Activated T-helper 9 cell treated with anti-CD3 and anti-CD28 coated beads, Interleukin-2, amount 50 U/mL, for 16 hours (primary cell): ENCODE results near the gene FGD3.

ENCODE experiments used
- DNase-seq: peaks from one replicate; pipeline ENCODE4 v3.0.0-alpha.2; 2020; ENCODE audit warnings: low read depth

Gene FGD3

DNA sequence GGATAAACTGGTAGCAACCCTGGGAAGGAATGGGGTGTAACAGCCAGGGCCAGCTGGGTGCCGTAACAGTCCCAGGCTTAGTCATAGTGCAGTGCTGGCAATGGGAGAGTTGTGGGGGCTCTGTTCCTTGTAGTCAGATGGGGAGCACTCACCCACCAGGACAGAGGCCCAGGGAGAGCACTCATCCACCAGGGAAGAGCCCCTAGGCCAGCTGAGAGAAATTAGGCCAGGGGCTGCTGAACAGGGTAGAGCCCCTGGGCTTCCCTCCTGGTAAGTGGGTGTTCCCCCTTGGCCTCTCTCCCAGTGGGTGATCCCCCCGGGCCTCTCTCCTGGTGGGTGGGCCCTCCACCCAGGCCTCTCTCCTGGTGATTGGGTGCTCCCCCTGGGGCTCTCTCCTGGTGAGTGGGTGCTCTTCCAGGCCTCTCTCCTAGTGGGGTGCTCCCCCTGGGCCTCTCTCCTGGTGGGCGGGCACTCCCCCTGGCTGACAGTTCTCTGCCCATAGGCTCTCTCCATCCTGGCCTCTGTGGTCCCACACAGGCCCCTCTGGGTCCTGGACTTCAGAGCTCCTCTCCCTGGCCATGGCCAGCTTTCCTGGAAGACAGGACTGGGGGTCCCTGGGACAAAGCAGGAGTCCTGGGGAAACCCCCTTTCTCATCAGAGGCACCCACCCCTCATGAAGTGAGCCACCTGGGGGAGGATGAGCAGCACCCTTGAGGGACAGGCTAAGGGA, 13.4 kb downstream of the FGD3 start:
- DNase-seq = no peak

DNA sequence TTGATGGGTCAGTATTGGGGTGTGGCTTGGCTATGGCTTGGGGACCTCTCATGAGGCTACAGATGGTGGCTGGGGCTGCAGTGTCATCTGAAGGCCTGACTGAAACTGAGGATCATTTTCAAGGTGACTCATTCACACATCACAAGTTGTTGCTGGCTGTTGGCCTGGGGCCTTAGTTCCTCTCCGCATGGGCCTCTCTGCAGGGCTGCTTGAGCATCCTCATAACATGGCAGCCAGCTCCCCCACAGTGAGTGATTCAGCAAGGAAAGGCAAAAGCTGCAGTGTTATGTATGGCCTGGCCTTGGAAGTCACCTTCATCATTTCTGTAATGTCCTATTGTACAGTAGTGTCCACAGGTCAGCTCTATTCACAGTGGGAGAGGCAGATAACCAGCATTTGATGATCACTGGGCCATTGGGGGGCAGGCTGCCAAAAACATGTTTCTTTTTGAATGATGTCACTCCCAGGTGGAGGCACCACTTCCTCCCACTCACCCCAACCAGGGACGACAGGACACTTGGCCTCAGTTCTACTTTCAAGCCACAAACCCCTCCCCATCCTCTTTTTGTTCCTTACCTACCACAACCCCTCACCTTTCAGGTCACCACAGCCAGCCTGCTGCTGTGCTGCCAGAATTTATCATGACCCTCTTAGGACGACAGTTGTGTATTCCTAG, 14.4 kb downstream of the FGD3 start:
- DNase-seq = no peak

DNA sequence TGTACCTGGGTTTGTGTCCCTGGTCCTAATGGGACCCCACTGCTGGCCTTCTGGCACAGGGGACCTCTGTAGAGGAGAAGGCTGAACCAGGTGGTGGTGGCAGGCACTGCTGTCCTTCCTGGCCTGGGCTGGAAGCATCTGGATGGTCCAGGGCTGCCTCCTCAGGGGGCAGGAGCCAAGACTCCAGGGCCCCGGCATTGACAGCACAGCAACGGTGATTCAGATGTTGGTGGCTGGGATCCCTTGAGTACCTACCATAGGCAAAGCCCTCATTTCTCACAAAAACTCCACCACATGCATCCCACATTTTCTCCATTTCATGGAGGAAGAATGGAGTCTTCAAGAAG, 15.0 kb downstream of the FGD3 start:
- no peak for DNase-seq

DNA sequence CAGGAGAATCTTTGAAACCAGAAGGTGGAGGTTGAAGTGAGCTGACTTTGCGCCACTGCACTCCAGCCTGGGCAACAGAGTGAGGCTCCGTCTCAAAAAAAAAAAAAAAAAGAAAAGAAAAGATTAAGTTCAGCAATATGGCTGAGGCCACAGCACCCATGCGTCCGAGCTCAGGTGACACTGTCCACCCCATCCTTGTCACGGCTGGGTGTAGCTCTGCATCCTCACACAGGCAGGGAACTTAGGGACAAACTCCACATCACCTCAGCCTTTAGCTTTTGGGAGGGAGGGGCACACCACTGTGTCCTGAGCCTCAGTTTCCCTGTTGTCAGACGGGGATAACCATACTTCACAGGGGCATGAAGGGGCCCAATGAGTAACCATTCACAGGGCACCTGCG, 15.5 kb downstream of the FGD3 start:
- no peak for DNase-seq

DNA sequence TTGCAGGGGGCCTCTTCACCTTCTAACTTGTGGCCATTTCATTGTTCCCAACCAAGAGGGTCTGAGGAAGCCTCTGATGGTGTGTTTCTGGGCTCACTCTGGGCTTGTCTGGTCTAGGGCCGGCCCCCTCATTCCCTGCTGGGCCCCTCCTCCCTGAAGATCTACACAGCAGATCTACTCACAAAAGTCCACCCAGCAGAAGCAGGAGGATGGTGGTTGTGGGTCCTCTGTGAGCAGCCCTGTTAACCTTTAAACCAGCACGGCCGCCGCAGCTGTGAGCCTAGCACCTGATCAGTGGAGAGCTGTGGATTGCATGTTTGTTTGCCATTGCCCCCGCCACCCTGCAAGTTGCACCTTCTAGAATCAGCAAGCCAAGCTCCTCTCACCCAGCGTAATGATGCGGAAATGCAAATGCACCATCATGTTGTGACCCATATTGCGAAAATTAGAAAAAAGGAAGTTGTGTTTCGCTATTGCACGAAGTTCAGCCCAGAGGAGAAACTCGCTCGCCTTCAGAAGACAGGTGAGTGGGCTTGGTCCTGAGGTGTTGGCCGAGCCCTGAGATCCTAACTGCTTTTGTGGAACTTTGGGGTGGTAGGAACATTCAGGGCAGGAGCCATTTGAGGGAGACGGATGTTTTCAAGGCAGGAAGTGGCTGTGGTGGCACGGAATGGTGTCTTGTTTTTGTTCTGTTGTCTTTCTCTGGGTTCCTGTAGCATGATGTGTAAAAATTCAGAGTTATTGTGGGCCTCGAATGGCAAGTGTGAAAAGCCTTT, 16.7 kb downstream of the FGD3 start:
- peak; percentile 53 for DNase-seq

DNA sequence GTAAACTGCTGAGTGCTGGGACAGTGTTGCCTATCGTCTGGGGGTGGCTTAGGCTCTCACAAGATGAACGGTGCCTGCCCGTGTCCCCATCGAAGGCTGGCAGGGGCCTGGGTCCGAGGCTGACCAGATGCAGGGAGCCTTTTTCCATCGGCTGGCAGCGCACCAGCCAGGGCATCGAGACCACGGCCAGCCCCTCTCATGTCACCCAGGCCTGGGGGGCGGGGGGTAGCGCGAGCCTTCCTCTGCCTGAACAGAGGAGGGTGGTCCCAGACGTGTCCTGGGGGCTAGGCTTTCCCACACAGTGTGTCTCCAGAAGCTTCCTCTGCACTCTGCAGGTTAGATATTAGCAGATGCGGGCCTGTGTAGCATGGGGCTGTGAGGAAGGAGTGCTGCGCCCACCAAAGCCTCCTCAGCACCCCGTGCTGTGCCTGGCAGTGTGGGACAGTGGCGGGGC, 17.3 kb downstream of the FGD3 start:
- DNase-seq = no peak

DNA sequence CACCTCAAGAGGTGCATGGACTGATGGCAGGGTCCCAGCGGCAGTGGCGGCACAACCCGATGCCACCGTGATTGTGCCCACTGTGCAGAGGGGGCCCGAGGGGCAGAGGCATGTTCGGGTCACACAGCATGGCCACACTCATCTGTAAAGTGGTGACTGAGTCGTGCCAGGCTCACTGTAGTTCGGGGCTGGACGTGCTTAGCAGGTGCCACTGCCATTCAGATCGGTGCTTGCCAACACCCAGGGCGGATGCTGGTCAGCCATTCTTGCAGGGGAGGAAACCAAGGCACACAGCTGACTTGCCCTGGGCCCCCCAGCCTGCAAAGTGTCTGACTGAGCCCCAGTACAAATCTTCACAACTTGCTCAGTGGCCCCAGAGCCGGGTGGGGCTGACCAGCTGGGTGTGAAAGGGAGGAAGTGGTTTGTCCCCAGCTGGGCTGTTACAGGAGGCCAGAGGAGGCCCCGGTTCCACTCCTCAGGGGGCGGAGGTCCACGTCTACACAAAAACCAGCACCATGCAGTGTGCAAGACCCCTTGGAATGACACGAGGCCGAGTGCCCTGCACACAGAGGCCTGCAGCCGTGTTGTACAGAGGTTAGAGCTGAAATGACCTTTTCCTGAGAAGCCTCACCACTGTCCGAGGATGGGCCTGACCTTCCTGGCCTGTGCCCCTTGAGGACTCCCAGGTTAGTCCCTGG, 17.9 kb downstream of the FGD3 start:
- no peak for DNase-seq

DNA sequence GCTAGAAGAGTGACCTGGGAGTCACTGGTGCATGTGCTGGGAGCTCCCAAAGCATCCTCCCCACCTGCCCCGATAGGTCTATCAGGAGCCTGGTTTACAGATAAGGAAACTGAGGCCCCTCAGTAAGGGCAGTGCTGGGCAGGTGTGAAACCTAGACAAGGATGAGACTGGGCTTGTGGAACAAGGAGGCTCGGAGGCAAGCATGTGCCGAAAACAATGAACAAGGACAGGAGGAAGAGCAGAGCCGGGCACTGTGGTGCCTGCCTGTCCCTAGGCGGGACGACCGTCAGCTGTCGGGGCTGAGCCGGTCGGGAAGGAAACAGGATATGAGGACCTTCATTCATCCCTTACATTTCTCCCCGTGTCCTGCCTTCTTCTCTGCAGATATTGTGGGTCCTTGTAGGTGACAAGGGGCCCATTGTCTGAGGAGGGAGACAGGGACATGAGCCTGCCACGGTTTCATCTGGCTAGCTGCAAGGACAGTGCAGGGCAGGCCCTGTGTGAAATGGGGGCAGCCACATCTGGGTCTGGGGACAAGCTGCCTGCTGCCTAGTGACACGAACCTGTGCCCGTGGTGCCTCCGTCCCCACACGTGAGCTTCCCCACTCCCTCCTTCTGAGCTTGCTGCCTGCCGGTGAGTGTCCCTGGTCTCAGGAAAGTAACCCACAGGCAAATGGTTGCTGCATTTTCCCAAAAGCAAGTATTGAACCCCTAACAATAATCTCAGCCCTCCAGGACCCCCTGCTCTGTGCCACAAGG, 18.6 kb downstream of the FGD3 start:
- no peak for DNase-seq

DNA sequence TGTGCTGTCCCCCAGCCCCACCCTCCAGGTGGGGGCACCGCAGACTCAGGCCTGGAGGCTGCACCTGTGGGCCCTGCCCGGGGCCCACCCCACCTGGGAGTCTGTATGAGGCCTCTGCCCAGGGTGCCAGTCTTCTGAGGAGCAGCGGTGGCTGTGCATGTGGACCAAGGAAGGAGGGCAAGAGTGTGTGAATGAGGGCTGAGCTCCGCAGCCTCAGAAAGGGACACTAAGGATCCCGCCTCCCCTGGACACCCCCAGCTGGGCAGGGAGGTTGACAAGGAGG, 19.1 kb downstream of the FGD3 start:
- no peak for DNase-seq

DNA sequence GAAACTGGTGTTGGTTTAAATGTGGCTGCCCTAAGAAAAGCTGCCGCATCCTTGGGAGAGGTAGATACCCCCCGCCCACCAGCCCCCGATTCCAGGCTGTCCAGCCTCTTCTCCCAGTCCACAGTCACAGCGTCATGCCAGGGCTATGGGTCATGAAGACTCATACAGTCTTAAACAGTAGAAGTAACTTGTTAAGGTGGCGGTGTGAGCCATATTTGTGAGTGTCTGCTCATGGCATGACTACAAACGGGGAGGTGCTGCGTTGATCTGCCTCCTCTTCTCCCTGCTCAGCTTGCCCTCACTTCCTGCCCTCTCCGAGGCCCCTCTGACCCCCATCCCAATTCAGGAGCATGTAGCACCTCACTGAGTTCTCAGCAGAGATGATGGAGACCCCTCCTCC, 20.8 kb downstream of the FGD3 start:
- no peak for DNase-seq

DNA sequence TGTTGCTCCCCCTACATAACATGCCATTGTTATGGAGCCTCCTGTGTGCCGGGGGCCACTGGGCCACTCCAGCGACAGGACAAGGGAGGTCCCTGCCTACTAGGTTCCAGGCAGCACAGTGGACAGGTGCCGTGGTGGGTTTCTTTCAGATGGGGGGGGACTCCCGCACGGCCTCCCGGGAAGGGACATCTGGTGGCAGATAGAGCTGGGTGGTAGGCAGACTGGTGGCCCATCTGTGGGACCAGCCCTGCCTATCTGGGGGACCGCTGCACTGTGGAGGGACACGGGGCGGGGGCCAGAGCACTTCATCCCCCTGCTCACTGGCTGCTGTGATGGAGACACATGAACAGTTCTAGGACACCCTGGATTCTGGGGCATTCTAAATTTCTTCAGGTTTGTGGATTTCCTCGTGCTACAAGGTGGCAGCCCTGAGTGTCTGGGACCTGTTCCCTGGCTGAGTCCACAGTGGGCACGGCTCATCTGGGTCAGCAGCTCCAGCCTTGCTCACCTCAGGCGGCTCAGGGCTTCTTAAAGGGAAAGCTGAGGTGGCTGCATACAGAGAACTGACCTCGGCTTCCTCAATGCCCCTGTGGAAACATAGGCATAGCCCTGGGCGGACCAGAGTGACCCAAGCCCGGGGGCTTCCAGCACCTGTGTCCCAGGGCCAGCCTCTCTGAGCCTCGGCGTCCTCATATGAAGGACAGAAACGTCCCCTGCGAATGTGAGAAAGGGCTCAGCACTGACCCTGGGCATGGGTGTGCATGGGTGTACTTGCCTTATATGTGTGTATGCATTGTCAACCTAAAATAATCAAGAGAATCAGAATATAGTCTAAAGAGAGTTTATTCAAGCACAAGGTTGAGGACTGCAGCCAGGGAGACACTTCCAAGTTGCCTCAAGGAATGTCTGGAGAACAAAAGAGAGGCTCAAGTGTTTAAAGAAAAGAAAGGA, 22.5 kb downstream of the FGD3 start:
- DNase-seq = no peak

DNA sequence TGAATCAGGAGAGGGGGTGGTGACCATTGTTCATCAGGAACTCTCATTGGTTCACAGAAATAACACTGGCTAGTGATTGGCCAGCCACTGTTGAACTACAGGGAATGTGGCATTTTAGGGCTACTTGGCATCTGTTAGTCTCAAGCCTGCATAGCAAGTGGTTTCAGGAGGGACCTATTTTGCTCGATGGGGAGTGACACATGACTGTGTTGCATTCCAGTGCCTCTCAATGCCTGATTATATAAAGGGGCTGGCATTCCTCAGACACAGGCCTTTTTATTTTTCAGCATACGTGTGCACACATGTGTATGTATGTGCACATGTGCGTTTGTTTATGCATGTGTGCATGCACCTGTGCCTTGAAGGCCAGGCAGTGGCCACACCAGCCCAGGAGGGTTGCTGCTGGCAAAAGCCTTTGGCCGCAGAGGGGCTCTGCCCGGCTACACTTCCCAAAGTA, 23.2 kb downstream of the FGD3 start:
- DNase-seq = no peak

DNA sequence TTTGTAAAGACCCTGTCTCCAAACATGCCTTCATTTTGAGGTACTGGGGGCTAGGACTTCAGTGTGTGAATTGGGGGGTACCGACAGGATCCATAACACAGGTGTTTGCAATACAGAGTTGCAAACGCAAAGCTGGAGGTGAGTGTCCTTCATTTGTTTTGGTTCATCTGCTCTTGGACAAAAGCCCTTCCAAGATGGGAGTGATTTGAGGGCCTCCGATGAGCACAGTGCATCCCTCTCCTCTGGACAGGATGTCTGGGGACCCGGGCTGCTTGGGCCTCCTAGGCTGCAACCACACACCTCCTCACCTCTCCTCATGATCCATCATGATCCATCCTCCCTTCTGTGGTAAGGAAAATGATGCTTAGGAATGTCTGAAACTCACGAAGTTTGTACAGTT, 23.8 kb downstream of the FGD3 start:
- DNase-seq = no peak

DNA sequence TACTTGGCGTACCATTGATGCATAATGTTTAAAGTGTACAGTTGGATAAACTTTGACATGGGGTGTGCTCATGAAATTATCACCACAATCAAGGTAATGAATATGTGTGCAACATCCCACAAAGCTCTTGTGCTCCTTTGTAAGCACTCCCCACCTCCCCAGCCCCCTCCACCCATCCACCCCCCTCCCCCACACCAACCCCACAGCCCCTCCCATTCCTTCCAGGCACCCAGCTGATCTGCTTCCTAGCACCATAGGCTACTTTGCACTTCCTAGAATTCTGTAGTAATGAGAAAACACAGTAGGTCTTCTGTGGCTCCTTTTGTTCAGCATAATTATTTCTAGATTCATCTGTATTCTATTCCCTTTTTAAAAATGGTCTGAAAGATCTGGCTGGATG, 24.5 kb downstream of the FGD3 start:
- no peak for DNase-seq

DNA sequence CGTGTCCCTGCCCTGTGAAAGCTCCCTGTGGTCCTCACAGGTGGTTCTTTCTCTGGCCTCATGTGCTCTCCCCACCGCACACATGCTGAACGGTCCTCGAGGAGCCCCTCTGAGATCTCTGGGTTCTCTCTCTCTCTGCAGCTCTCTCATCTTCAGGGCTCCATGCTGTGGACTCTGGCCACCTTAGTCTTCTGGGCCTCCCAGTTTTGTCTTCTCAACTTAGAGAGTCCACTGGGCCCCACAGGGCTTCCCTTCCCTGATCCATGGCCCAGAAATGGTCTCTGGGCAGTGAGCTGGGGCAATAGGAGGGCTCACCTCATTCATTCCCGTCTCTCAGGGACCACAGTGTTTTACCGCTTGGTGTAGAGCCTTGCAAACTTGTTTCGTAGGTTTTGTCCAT, 26.4 kb downstream of the FGD3 start:
- no peak for DNase-seq

DNA sequence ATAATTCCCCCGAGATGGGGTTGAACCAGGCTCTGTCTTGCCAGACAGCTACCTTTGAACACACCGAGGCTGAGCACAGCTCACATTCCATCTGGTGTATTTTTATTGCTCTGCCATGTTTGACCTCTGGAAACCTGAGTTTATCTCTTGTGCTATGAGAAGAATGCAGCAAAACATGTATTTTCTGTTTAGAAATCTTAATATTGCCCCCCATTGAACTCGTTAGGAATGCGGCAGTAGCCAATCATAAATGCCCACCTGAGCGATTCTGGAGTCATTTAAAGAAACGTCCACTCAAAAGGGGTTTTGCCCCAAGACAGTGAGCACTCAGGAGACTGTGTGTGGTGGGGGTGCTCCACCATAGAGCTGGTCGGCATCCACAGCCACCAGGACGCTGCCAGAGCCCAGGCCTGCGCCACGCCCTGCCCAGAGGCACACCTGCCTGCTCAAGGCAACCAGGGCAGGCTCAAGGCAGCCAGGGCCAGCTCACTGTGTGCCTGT, 26.9 kb downstream of the FGD3 start:
- no peak for DNase-seq

DNA sequence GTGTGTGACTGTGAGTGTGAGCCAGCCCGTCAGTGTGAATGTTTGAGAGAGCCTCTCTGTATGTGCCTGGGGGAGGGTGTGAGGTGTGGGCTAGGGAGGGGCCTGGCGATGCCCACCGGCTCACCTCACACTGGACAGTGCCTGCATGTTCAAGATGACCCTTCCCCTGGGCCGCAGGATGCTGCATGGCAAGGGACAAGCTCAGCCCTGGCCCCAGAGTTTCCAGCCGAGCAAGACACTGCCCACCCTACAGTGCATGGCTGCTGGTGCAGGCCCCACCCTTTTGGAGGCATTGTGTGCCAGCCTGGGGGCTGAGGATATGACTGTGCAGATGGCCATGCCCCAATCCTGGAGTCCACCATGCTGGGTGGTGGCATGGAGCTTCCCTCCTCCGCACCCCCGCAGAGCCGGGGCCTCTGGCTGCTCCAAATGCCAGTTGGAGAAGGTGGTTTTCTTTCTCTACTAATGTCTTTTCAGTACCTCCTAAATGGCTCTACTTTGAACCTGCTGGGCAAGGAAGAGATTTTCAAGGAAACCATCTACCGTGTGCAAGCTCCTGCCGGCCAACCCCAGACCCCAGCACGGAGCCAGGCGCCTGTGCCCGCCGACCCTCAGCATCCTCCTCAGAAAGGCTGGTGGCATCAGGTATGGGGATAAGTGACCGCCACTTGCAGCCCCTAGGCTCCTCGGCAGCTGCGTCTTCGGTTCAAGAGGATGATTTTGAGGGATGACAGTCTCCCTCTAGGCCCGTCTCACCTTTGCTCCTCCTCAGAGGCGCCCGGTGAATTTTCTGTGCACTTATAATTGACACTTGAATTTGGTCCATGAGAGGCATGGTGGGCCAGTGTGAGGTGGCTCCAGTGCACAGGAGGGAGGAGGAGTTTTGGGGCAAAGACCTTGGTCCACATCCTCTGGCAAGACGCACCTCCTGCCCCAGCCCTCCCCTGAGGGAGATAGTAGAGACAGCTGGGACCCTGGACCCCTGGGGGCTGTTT, 27.7 kb downstream of the FGD3 start:
- no peak for DNase-seq

DNA sequence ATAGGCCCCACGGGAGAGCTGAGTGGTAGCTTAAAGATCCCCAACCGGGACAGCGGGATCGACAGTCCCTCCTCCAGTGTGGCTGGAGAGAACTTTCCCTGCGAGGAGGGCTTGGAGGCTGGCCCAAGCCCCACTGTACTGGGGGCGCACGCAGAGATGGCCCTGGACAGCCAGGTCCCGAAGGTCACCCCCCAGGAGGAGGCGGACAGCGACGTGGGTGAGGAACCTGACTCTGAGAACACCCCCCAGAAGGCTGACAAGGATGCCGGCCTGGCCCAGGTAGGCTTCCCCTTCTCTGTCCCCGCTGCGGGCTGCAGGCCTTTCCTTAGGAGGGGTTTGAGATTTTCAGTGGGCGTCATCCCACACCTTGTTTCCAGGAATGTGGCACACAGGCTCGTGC, 29.1 kb downstream of the FGD3 start:
- DNase-seq = no peak

DNA sequence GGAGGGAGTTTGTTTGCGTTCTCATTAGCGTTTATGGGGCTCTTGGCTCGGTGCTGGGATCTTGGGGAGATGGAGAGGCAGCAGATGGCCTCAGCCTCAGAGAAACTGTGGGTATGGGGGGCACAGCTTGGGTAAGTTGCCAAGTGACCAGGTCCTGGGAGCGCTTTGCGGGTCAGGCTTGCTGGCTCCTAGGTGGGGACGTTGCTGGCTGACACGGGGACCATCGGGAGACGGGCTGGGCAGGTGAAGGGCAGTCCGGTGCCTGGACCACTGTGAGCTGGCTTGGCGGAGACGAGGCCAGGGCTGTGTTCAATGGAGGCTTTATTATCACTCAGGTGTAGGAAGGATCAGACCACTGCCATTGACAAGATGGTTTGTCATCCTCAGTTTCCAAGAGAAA, 30.0 kb downstream of the FGD3 start:
- DNase-seq = no peak
